Breast epithelium (tissue), 4 donors: Measurements from ENCODE around the gene P2RX6. TPM values are rescaled to one million over a fixed set of nuclear protein-coding genes. Genes with fewer than 3 reads are reported as not detected.
"Not testable (repeated sequence)": the region's sequence is repeated elsewhere in the genome, so short reads cannot be mapped to it uniquely, and the experiment has no call there.

ENCODE experiments used
- DNase-seq, 2 donors: peaks; one replicate each; pipeline ENCODE4 v3.0.0-alpha.2; 2019; ENCODE audit warnings: low spot score in 2 of 2
- H3K27ac ChIP-seq, 2 donors: fragments of 200-600 bp; sonication (generic) in 1 of 2; one replicate each; pipeline ENCODE4 v1.5.1; 2016 to 2019; ENCODE audit warnings: mild to moderate bottlenecking in 1 of 2
- H3K27me3 ChIP-seq, 2 donors: fragments of 200-600 bp; sonication (generic) in 1 of 2; one replicate each; pipeline versions ENCODE4 v1.5.1 to v1.6.0; 2017 to 2019; ENCODE audit warnings: control low read depth in 1 of 2, mild to moderate bottlenecking in 1 of 2
- H3K36me3 ChIP-seq: fragments of 200-600 bp; one replicate; pipeline ENCODE4 v1.5.1; 2019
- H3K4me1 ChIP-seq, 2 donors: fragments of 200-600 bp; sonication (generic); one replicate each; pipeline ENCODE4 v1.5.1; 2016 to 2019; ENCODE audit warnings: control low read depth in 1 of 2
- H3K4me3 ChIP-seq, 3 donors: fragments of 200-600 bp; sonication (generic); 1 replicate in 2 of 3; 2 replicates in 1 of 3; pipeline ENCODE4 v1.5.1; 2016 to 2019; ENCODE audit warnings: mild to moderate bottlenecking in 3 of 3, moderate library complexity in 2 of 3
- H3K9me3 ChIP-seq, 2 donors: fragments of 200-600 bp; sonication (generic) in 1 of 2; one replicate each; pipeline ENCODE4 v1.5.1; 2016 to 2019; ENCODE audit warnings: control low read depth in 1 of 2
- CTCF ChIP-seq, 3 donors: fragments of 450-650 bp; IDR thresholded peaks; one replicate each; pipeline ENCODE4 v1.5.1; 2016 to 2017; ENCODE audit warnings: antibody characterized with exemption in 3 of 3, mild to moderate bottlenecking in 3 of 3, moderate library complexity in 3 of 3
- POLR2A ChIP-seq: fragments of 450-650 bp; IDR thresholded peaks from one replicate; pipeline ENCODE4 v1.6.1; 2016; ENCODE audit warnings: antibody characterized with exemption, mild to moderate bottlenecking, moderate library complexity
- POLR2AphosphoS5 ChIP-seq, 3 donors: sonication (generic); formaldehyde crosslinking; IDR thresholded peaks; one replicate each; pipeline ENCODE4 v1.6.1; 2017; ENCODE audit warnings: antibody characterized with exemption in 3 of 3
- intact Hi-C: fragments of 100-400 bp; cut with DNase I; formaldehyde crosslinking; loops from one replicate; pipeline ENCODE4 v1.15.1; 2023; ENCODE audit warnings: low total_unique reads
- total RNA-seq, 3 donors: library from RNA; depleted of rRNA; stranded (reverse); fragments of >200 nt; gene quantifications; one replicate each; pipeline ENCODE4 v1.1.0, GENCODE V29; 2016

Gene P2RX6
- total RNA-seq, 3 donors from 2014 or later: 1.6 TPM; not detected in 2

- peak in 1 of 2 donors; percentile 62 for DNase-seq
- TF ChIP-seq POLR2A: no peak
- TF ChIP-seq POLR2AphosphoS5 (IDR thresholded peaks at IDR 0.05): no peak
- TF ChIP-seq CTCF (IDR thresholded peaks at IDR 0.05): no peak
- Histone ChIP-seq H3K4me3 (no peak overlapping the region), H3K4me1 (no peaks in the 10 kb centered on the region), H3K27me3 (no peaks in the 10 kb centered on the region), H3K9me3 (no peaks in the 10 kb centered on the region), H3K27ac (no peak overlapping the region), H3K36me3 (no peaks in the 10 kb centered on the region)
- intact Hi-C loops: no loop called here
Observed at GRCh38 chr22:21069375-21069774, 54.4 kb downstream of the P2RX6 start.

- intact Hi-C loops: no loop called here
Observed at GRCh38 chr22:21070690-21071615, 56.0 kb downstream of the P2RX6 start.

GRCh38 chr22:21071796-21072195 lies 56.8 kb downstream of the P2RX6 start:
- H3K4me3 ChIP-seq, H3K27ac ChIP-seq, DNase-seq, intact Hi-C loops, H3K9me3 ChIP-seq, H3K27me3 ChIP-seq, H3K36me3 ChIP-seq, H3K4me1 ChIP-seq: not testable (repeated sequence)

More at GRCh38 chr22:21070690-21071615, 56.0 kb downstream of the P2RX6 start:
- no peak for DNase-seq
- Histone ChIP-seq H3K27ac (no peak overlapping the region), H3K4me1 (no peaks in the 10 kb centered on the region), H3K27me3 (no peaks in the 10 kb centered on the region), H3K9me3 (no peaks in the 10 kb centered on the region), H3K4me3 (no peak overlapping the region), H3K36me3 (no peaks in the 10 kb centered on the region)
- TF ChIP-seq POLR2A (no peak), CTCF (IDR thresholded peaks at IDR 0.05) (no peak), POLR2AphosphoS5 (IDR thresholded peaks at IDR 0.05) (no peak)

- H3K27ac ChIP-seq: no peak overlapping the region
- no peaks in the 10 kb centered on the region for H3K9me3 ChIP-seq
- H3K4me3 ChIP-seq: no peak overlapping the region
- no peaks in the 10 kb centered on the region for H3K4me1 ChIP-seq
- no peak for DNase-seq
- TF ChIP-seq POLR2AphosphoS5 (IDR thresholded peaks at IDR 0.05) (no peak), POLR2A (no peak), CTCF (IDR thresholded peaks at IDR 0.05) (no peak)
- intact Hi-C loops: no loop called here
- no peaks in the 10 kb centered on the region for H3K36me3 ChIP-seq
- no peaks in the 10 kb centered on the region for H3K27me3 ChIP-seq
Observed at GRCh38 chr22:21073023-21073422, 58.1 kb downstream of the P2RX6 start.

- Histone ChIP-seq H3K27ac (no peak overlapping the region), H3K27me3 (no peaks in the 10 kb centered on the region), H3K4me3 (no peak overlapping the region), H3K4me1 (no peaks in the 10 kb centered on the region), H3K9me3 (no peaks in the 10 kb centered on the region), H3K36me3 (no peaks in the 10 kb centered on the region)
- no peak for DNase-seq
- no peak for TF ChIP-seq POLR2AphosphoS5 (IDR thresholded peaks at IDR 0.05)
- intact Hi-C loops: no loop called here
Observed at GRCh38 chr22:21073482-21073881, 58.5 kb downstream of the P2RX6 start.

- no peaks in the 10 kb centered on the region for H3K27me3 ChIP-seq
- H3K36me3 ChIP-seq: no peaks in the 10 kb centered on the region
- no peak for DNase-seq
- intact Hi-C loops: no loop called here
- H3K27ac ChIP-seq: no peak overlapping the region
- H3K4me1 ChIP-seq: no peaks in the 10 kb centered on the region
- TF ChIP-seq CTCF (IDR thresholded peaks at IDR 0.05) (no peak), POLR2AphosphoS5 (IDR thresholded peaks at IDR 0.05) (no peak), POLR2A (no peak)
- H3K9me3 ChIP-seq: no peaks in the 10 kb centered on the region
- H3K4me3 ChIP-seq: no peak overlapping the region
Observed at GRCh38 chr22:21074102-21074715, 59.2 kb downstream of the P2RX6 start.
